ENCODE results near the gene SLAMF6. TPM values are rescaled to one million over a fixed set of nuclear protein-coding genes. Genes with fewer than 3 reads are reported as not detected.
A peak's percentile ranks its signal among the peaks of the same experiment; 100 is the strongest.

The SLAMF6 gene
- total and polyA plus RNA-seq, 10 of the 15 experiments (the other 5 are each of a cell fraction or from before 2014, with no cell fraction given), result 20.5 to 89.6 (median 36.5) TPM

DNA sequence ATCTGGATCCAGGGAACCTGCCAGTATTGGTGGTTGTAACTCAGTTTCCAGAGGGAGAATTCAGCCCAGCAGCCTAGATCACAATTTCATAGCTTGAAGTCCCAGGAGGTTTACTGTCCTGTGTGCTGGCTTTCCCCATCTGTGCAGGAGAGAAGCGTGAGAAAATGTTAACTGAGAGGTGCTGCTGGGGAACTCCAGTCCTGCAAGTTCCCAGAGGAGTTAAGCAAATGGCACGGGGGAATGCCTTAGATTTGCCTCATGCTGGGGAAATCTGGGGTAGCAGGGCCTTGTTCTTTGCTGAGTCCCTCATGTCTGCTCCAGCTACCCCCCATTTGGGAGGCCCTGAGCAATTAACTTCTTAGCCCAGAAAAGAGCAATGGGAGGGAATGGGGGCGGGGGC is 25.1 kb upstream of the SLAMF6 start (continued):
- TF ChIP-seq, protein P1, sequence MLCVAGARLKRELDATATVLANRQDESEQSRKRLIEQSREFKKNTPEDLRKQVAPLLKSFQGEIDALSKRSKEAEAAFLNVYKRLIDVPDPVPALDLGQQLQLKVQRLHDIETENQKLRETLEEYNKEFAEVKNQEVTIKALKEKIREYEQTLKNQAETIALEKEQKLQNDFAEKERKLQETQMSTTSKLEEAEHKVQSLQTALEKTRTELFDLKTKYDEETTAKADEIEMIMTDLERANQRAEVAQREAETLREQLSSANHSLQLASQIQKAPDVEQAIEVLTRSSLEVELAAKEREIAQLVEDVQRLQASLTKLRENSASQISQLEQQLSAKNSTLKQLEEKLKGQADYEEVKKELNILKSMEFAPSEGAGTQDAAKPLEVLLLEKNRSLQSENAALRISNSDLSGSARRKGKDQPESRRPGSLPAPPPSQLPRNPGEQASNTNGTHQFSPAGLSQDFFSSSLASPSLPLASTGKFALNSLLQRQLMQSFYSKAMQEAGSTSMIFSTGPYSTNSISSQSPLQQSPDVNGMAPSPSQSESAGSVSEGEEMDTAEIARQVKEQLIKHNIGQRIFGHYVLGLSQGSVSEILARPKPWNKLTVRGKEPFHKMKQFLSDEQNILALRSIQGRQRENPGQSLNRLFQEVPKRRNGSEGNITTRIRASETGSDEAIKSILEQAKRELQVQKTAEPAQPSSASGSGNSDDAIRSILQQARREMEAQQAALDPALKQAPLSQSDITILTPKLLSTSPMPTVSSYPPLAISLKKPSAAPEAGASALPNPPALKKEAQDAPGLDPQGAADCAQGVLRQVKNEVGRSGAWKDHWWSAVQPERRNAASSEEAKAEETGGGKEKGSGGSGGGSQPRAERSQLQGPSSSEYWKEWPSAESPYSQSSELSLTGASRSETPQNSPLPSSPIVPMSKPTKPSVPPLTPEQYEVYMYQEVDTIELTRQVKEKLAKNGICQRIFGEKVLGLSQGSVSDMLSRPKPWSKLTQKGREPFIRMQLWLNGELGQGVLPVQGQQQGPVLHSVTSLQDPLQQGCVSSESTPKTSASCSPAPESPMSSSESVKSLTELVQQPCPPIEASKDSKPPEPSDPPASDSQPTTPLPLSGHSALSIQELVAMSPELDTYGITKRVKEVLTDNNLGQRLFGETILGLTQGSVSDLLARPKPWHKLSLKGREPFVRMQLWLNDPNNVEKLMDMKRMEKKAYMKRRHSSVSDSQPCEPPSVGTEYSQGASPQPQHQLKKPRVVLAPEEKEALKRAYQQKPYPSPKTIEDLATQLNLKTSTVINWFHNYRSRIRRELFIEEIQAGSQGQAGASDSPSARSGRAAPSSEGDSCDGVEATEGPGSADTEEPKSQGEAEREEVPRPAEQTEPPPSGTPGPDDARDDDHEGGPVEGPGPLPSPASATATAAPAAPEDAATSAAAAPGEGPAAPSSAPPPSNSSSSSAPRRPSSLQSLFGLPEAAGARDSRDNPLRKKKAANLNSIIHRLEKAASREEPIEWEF (IDR thresholded peaks at IDR 0.05; ENCODE audit: insufficient replicate concordance, low read depth, low read length), result peak; percentile 100
- TF ChIP-seq, protein P2, sequence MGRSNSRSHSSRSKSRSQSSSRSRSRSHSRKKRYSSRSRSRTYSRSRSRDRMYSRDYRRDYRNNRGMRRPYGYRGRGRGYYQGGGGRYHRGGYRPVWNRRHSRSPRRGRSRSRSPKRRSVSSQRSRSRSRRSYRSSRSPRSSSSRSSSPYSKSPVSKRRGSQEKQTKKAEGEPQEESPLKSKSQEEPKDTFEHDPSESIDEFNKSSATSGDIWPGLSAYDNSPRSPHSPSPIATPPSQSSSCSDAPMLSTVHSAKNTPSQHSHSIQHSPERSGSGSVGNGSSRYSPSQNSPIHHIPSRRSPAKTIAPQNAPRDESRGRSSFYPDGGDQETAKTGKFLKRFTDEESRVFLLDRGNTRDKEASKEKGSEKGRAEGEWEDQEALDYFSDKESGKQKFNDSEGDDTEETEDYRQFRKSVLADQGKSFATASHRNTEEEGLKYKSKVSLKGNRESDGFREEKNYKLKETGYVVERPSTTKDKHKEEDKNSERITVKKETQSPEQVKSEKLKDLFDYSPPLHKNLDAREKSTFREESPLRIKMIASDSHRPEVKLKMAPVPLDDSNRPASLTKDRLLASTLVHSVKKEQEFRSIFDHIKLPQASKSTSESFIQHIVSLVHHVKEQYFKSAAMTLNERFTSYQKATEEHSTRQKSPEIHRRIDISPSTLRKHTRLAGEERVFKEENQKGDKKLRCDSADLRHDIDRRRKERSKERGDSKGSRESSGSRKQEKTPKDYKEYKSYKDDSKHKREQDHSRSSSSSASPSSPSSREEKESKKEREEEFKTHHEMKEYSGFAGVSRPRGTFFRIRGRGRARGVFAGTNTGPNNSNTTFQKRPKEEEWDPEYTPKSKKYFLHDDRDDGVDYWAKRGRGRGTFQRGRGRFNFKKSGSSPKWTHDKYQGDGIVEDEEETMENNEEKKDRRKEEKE (IDR thresholded peaks at IDR 0.05), result no peak
- TF ChIP-seq, protein P3, sequence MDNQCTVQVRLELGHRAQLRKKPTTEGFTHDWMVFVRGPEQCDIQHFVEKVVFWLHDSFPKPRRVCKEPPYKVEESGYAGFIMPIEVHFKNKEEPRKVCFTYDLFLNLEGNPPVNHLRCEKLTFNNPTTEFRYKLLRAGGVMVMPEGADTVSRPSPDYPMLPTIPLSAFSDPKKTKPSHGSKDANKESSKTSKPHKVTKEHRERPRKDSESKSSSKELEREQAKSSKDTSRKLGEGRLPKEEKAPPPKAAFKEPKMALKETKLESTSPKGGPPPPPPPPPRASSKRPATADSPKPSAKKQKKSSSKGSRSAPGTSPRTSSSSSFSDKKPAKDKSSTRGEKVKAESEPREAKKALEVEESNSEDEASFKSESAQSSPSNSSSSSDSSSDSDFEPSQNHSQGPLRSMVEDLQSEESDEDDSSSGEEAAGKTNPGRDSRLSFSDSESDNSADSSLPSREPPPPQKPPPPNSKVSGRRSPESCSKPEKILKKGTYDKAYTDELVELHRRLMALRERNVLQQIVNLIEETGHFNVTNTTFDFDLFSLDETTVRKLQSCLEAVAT (IDR thresholded peaks at IDR 0.05), result peak; percentile 52; the same call in 1 of the 2 replicates
- no peak for TF ChIP-seq POLR2A (IDR thresholded peaks at IDR 0.05; ENCODE audit: low read depth, low read length)
- peak; percentile 82 to 86 for TF ChIP-seq IKZF2 (IDR thresholded peaks at IDR 0.05)
- no peak for TF ChIP-seq TCF3 (IDR thresholded peaks at IDR 0.05; ENCODE audit: borderline replicate concordance, insufficient read depth, low read depth, low read length)
- TF ChIP-seq, protein P4, sequence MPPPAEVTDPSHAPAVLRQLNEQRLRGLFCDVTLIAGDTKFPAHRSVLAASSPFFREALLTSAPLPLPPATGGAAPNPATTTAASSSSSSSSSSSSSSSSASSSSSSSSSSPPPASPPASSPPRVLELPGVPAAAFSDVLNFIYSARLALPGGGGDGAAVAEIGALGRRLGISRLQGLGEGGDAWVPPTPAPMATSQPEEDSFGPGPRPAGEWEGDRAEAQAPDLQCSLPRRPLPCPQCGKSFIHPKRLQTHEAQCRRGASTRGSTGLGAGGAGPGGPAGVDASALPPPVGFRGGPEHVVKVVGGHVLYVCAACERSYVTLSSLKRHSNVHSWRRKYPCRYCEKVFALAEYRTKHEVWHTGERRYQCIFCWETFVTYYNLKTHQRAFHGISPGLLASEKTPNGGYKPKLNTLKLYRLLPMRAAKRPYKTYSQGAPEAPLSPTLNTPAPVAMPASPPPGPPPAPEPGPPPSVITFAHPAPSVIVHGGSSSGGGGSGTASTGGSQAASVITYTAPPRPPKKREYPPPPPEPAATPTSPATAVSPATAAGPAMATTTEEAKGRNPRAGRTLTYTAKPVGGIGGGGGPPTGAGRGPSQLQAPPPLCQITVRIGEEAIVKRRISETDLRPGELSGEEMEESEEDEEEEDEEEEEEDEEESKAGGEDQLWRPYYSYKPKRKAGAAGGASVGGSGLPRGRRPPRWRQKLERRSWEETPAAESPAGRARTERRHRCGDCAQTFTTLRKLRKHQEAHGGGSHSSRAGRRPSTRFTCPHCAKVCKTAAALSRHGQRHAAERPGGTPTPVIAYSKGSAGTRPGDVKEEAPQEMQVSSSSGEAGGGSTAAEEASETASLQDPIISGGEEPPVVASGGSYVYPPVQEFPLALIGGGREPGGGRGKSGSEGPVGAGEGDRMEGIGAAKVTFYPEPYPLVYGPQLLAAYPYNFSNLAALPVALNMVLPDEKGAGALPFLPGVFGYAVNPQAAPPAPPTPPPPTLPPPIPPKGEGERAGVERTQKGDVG (CRISPR knock-in tag; IDR thresholded peaks at IDR 0.05), result no peak
- TF ChIP-seq, protein P5, sequence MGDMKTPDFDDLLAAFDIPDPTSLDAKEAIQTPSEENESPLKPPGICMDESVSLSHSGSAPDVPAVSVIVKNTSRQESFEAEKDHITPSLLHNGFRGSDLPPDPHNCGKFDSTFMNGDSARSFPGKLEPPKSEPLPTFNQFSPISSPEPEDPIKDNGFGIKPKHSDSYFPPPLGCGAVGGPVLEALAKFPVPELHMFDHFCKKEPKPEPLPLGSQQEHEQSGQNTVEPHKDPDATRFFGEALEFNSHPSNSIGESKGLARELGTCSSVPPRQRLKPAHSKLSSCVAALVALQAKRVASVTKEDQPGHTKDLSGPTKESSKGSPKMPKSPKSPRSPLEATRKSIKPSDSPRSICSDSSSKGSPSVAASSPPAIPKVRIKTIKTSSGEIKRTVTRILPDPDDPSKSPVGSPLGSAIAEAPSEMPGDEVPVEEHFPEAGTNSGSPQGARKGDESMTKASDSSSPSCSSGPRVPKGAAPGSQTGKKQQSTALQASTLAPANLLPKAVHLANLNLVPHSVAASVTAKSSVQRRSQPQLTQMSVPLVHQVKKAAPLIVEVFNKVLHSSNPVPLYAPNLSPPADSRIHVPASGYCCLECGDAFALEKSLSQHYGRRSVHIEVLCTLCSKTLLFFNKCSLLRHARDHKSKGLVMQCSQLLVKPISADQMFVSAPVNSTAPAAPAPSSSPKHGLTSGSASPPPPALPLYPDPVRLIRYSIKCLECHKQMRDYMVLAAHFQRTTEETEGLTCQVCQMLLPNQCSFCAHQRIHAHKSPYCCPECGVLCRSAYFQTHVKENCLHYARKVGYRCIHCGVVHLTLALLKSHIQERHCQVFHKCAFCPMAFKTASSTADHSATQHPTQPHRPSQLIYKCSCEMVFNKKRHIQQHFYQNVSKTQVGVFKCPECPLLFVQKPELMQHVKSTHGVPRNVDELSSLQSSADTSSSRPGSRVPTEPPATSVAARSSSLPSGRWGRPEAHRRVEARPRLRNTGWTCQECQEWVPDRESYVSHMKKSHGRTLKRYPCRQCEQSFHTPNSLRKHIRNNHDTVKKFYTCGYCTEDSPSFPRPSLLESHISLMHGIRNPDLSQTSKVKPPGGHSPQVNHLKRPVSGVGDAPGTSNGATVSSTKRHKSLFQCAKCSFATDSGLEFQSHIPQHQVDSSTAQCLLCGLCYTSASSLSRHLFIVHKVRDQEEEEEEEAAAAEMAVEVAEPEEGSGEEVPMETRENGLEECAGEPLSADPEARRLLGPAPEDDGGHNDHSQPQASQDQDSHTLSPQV (IDR thresholded peaks at IDR 0.05), result peak; percentile 93; the same call in 1 of the 2 replicates
- TF ChIP-seq SMC3 (IDR thresholded peaks at IDR 0.05; ENCODE audit: borderline replicate concordance, low read length), result peak; percentile 47; the same call in 1 of the 2 replicates
- no peak for TF ChIP-seq CBX3 (IDR thresholded peaks at IDR 0.05; ENCODE audit: borderline replicate concordance, low read depth)
- no peak for TF ChIP-seq PAX8 (IDR thresholded peaks at IDR 0.05)
- TF ChIP-seq MTA3 (IDR thresholded peaks at IDR 0.05; ENCODE audit: borderline replicate concordance, low read length), result no peak
- TF ChIP-seq NR2F1 (conservative IDR thresholded peaks at IDR 0.05), result 0 out of 2 replicates have a peak, but pooled peaks have one; percentile 9
